ENCODE measurements around the gene PGBD1. TPM values are rescaled to one million over a fixed set of nuclear protein-coding genes. Genes with fewer than 3 reads are reported as not detected.
"Not testable (repeated sequence)": the region's sequence is repeated elsewhere in the genome, so short reads cannot be mapped to it uniquely, and the experiment has no call there.

Gene PGBD1
- total and polyA plus RNA-seq, 2 donors (not counting 3 experiments of a cell fraction or from before 2014, with no cell fraction given), result 4.2 to 9.6 TPM

GRCh38 chr6:28317866-28318265, 36.5 kb downstream of the PGBD1 start:
- FAIRE-seq; H3K4me2 ChIP-seq (ENCODE audit: insufficient read depth, low read length); H3K9ac ChIP-seq (replicated peaks; ENCODE audit: extremely low read depth, insufficient read depth, low read length); intact Hi-C loops (cut with micrococcal nuclease); H3K79me2 ChIP-seq (ENCODE audit: control insufficient read depth, insufficient read depth, low read length); H3K4me1 ChIP-seq (ENCODE audit: control insufficient read depth, extremely low read depth, insufficient read depth, low read length); H4K20me1 ChIP-seq (replicated peaks; ENCODE audit: control insufficient read depth, extremely low read depth, insufficient read depth, low read length); dilution Hi-C loops (cut with MboI; ENCODE audit: extremely low pct_ligation_motif_present, low sequenced_read_pairs); H2AFZ ChIP-seq (ENCODE audit: low read depth, low read length); BruUV-seq (replicated peaks); H3K27me3 ChIP-seq (ENCODE audit: control insufficient read depth in 2 of 2, insufficient read depth in 2 of 2, low read length in 2 of 2); H3K27ac ChIP-seq (ENCODE audit: insufficient read depth, low read depth, low read length); DNase-seq (ENCODE audit: low read depth, low spot score); POLR2A ChIA-PET; H3K9me3 ChIP-seq (replicated peaks; ENCODE audit: control insufficient read depth, insufficient read depth, low read length); H3K4me3 ChIP-seq (replicated peaks in 1 of 3; ENCODE audit: insufficient read depth in 1 of 3, low read depth in 1 of 3, low read length in 3 of 3); H3K9me1 ChIP-seq (replicated peaks; ENCODE audit: control insufficient read depth, extremely low read depth, insufficient read depth, low read length); H3K36me3 ChIP-seq (ENCODE audit: control insufficient read depth in 2 of 2, extremely low read depth in 1 of 2, insufficient read depth in 2 of 2, low read length in 2 of 2): not testable (repeated sequence)
- CTCF ChIA-PET, result interaction anchor here (1.2 to 1.9 kb wide), 2 partner anchors 17 to 38 kb away, joined by 4 to 6 read pairs; no protein-coding TSS in a partner anchor

GRCh38 chr6:28322661-28323060, 41.3 kb downstream of the PGBD1 start:
- H3K4me1 ChIP-seq (ENCODE audit: control insufficient read depth, extremely low read depth, insufficient read depth, low read length), result no peaks in the 10 kb centered on the region
- H3K27me3 ChIP-seq (ENCODE audit: control insufficient read depth in 2 of 2, insufficient read depth in 2 of 2, low read length in 2 of 2), result no peaks in the 10 kb centered on the region
- H3K9me3 ChIP-seq (replicated peaks; ENCODE audit: control insufficient read depth, insufficient read depth, low read length), result peaks cover 7% of the 10 kb centered on the region
- H2AFZ ChIP-seq (ENCODE audit: low read depth, low read length), result no peak overlapping the region
- H3K9me1 ChIP-seq (replicated peaks; ENCODE audit: control insufficient read depth, extremely low read depth, insufficient read depth, low read length), result no peaks in the 10 kb centered on the region
- FAIRE-seq, result no peak
- no peak overlapping the region for H3K27ac ChIP-seq (ENCODE audit: insufficient read depth, low read depth, low read length)
- no peak overlapping the region for H3K9ac ChIP-seq (replicated peaks; ENCODE audit: extremely low read depth, insufficient read depth, low read length)
- DNase-seq (ENCODE audit: low read depth, low spot score), result no peak
- no peaks in the 10 kb centered on the region for H3K79me2 ChIP-seq (ENCODE audit: control insufficient read depth, insufficient read depth, low read length)
- no peak overlapping the region for H3K4me2 ChIP-seq (ENCODE audit: insufficient read depth, low read length)
- no TSS peak for BruUV-seq (replicated peaks)
- no peaks in the 10 kb centered on the region for H4K20me1 ChIP-seq (replicated peaks; ENCODE audit: control insufficient read depth, extremely low read depth, insufficient read depth, low read length)
- H3K36me3 ChIP-seq (ENCODE audit: control insufficient read depth in 2 of 2, extremely low read depth in 1 of 2, insufficient read depth in 2 of 2, low read length in 2 of 2), result peaks cover 0 to 4% of the 10 kb centered on the region in 2 experiments
- TF ChIP-seq POLR2A (IDR thresholded peaks at IDR 0.05; ENCODE audit: low read depth, low read length), result no peak
- no peak for TF ChIP-seq CTCF (IDR thresholded peaks at IDR 0.05; ENCODE audit: extremely low read depth in 1 of 2, insufficient read depth in 1 of 2, low read depth in 1 of 2, low read length in 2 of 2)
- TF ChIP-seq, protein P1, sequence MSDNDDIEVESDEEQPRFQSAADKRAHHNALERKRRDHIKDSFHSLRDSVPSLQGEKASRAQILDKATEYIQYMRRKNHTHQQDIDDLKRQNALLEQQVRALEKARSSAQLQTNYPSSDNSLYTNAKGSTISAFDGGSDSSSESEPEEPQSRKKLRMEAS (IDR thresholded peaks at IDR 0.05; ENCODE audit: insufficient read depth, insufficient read length), result no peak
- TF ChIP-seq POLR2AphosphoS5 (IDR thresholded peaks at IDR 0.05; ENCODE audit: insufficient read depth, low read depth, low read length), result no peak
- no peak for TF ChIP-seq FOS (IDR thresholded peaks at IDR 0.05; ENCODE audit: borderline replicate concordance, insufficient read depth, low read length)
- TF ChIP-seq EZH2 (IDR thresholded peaks at IDR 0.05; ENCODE audit: borderline replicate concordance, low read depth, low read length, severe bottlenecking), result no peak
- no peak for TF ChIP-seq JUN (IDR thresholded peaks at IDR 0.05; ENCODE audit: borderline replicate concordance, insufficient read depth, insufficient read length, low read depth)
- TF ChIP-seq GATA2 (IDR thresholded peaks at IDR 0.05; ENCODE audit: insufficient read depth, insufficient read length, low read depth, low read length), result no peak
- no peak for TF ChIP-seq MYC (IDR thresholded peaks at IDR 0.05; ENCODE audit: low read depth, low read length)
- ChIA-PET POLR2A (interaction anchor here (0.6 kb wide), 1 partner anchor 181 kb away, joined by 3 read pairs; the partner anchor contains the start of gene ZKSCAN8), CTCF (no interaction called here)
- no peak overlapping the region for H3K4me3 ChIP-seq (replicated peaks in 1 of 3; ENCODE audit: insufficient read depth in 1 of 3, low read depth in 1 of 3, low read length in 3 of 3)
- dilution Hi-C loops (cut with MboI; ENCODE audit: extremely low pct_ligation_motif_present, low sequenced_read_pairs), result no loop called here
- intact Hi-C loops (cut with micrococcal nuclease), result no loop called here
